HG03342 (cell line): ENCODE data around the gene NBAS.
"Not testable (repeated sequence)": the region's sequence is repeated elsewhere in the genome, so short reads cannot be mapped to it uniquely, and the experiment has no call there.

Source experiments
- ATAC-seq: cut with Tn5 transposase; IDR thresholded peaks from one replicate; pipeline ENCODE4 v1.9.1; 2021; ENCODE audit warnings: mild to moderate bottlenecking, moderate library complexity; ENCODE audit not compliant: unreplicated experiment

The NBAS gene

DNA sequence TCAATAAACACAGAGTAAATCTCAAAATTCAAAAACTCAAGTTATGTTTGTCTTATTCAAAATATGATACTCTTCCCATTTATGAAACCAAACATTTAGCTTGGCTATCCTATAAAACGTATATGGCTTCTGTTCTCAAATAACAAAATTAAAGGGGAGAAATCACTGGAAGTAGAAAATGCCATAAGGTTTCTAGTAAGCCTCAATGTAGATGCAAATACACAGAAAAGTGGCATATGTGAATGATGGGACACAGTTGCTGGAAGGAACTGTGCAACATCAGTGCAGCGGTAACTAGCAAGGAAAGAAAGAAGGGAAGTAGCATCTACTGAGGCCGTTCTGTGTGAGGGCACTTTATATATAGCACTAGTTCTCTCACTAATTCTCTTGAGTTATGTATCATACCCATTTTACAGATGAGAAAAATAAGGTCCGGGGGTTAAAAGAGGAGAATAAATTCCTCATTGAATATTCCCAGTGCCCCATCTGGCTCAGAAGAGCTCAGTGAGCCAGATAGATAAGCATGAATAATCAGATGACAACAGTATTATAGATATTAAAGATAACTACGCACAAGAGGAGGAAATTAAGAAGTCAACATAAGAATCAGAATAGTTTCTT is 27.2 kb downstream of the NBAS start:
- no peak for ATAC-seq

GRCh38 chr2:15532996-15533395 is 28.1 kb downstream of the NBAS start:
- no peak for ATAC-seq

- ATAC-seq = no peak
These were observed 29.9 kb downstream of the NBAS start for GRCh38 chr2:15531095-15531854.

DNA sequence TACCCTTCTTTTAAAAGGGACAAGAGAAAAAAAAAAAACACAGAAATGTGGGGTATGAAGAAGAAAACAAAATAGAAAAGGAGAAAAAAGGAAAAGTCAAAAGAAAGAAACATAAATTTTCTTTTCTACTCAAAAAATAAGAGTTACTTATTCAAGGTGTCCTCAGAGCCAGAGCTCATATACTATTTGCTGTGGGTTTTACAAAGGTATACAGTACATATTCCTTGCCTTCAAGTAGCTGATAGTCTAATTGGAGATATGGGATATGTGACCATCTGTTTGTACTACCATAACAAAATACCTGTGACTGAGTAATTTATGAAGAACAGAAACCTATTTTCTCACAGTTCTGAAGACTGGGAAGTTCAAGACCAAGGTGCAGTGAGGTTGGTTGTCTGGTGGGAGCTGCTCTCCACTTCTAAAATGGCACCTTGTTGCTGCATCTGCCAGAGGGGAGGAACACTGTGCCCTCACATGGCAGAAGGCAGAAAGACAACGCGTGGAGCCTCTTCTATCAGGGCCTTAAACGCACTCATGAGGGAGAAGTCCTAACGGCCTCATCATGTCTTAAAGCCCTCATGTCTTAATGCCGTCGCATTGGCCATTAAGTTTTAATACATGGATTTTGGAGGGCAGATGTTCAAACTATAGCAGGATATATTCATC is 33.9 kb downstream of the NBAS start:
- no peak for ATAC-seq

GRCh38 chr2:15521641-15522181 is 39.4 kb downstream of the NBAS start:
- no peak for ATAC-seq

- ATAC-seq = no peak
These were observed 40.8 kb downstream of the NBAS start for GRCh38 chr2:15520346-15520745.

DNA sequence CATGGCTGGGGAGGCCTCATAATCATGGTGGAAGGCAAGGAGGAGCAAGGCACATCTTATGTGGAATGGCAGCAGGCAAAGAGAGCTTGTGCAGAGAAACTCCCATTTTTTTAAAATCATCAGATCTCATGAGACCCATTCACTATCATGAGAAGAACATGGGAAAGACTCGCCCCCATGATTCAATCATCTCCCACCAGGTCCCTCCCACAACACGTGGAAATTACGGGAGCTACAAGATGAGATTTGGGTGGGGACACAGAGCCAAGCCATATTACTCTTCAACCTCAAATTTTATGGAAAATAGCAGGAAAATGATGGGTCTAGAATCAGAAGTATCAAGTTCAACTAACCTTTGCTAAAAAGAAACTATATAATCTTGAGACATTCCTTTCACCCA is 42.4 kb downstream of the NBAS start:
- not testable (repeated sequence) for ATAC-seq

DNA sequence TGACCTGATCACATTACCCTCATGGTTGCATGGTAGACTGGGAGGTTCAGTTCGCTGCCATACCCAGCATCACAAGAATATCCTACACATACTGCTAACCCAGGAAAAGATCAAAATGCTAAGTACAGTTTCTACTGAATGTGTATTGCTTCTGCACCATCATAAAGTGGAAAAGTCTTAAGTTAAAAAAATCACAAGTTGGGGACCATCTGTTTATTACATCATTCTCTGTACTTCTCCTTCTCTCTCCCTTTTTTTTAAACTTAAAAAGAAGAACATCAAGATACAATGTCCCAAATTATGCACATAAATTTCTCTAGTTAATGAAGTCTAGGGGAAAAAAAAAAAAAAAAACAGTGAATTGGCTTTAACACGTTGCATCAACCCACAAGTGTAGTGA is 43.3 kb downstream of the NBAS start:
- ATAC-seq = no peak

DNA sequence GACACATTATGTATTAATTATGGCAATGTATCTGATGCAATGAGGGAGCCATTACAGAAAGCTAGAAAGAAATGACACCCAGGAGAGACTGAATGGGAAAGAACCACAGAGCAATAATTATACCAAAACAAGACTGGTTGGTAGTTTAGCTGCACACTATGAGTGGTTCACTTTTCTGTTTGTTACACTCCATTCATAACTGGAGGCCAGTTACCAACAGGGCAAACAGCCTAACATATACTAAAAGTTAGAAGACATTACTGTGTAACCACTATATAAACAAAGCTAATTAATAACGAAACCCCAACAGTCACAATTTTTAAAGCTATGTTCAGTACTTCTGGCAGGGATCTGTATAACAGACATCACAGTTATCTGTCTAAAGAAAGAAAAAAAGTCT is 49.4 kb downstream of the NBAS start:
- ATAC-seq = no peak

GRCh38 chr2:15510552-15510951 is 50.6 kb downstream of the NBAS start:
- ATAC-seq = no peak

- ATAC-seq = no peak
These were observed 51.0 kb downstream of the NBAS start for GRCh38 chr2:15510131-15510530.

- no peak for ATAC-seq
These were observed 53.4 kb downstream of the NBAS start for GRCh38 chr2:15507697-15508096.

DNA sequence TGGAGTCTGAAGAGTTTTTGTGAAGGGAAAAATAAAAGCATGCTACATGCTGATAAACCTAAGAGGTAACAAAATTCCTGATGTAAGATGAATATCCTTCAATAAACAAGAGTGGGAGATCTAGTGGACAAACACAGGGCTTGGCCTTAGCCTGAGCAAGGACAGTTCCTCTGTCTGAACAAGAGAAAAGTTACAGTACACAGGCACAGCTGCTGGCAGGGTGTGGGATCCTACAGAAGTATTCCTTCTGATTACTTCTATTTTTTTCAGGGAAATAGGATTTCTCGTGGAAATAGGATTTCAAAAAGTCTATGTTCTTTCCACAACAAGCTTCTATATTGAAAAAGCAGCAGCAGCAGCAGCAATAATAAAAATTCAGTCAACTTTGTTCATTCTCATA is 54.1 kb downstream of the NBAS start:
- no peak for ATAC-seq

GRCh38 chr2:15506229-15506819 is 54.8 kb downstream of the NBAS start:
- ATAC-seq = no peak

DNA sequence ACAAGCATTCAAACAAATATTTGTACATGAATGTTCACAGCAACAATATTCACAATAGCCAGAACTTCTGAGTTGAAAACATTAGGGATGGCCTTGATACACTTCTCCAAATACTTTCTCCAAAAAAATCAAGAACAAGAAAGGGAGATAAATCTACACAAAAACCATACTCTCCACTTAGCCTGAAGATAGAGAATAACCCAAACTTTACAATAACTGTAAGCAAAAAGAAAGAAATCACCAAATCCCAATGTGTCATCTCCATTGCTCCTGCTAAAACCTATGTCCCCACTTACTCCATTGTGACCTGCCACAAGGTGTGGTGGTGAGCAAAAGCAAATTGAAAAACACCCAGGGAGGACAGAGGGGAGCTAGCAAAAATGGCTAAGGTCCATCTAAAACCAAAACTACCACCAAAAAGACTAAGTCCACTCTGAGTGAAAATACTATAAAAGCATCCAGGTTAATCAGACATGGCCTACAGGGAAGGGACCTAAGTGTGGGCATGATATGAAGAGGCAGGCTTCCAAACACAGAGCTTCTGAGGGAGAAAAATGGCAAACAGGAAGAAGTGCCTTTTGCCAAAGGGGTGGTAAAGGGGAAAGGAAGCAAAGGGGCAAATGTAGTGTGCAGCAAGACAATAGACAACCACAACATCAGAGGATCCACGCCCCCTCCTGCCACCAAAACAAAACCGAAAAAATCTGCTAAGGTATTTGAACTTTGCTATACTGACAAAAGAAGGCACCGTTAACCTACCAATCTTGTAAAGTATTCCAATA is 56.1 kb downstream of the NBAS start:
- ATAC-seq = no peak

DNA sequence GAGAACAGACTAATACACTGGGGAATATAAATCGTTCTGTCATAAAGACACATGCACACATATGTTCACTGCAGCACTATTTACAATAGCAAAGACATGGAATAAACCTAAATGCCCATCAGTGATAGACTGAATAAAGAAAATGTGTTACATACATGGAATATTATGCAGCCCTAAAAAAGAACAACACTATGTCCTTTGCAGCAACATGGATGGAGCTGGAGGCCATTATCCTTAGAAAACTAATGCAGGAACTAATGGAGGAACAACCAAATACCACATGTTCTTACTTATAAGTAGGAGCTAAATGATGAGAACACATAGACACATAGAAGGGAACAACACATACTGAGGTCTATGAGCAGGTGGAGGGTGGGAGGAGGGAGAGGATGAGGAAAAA is 61.9 kb downstream of the NBAS start:
- ATAC-seq = not testable (repeated sequence)

DNA sequence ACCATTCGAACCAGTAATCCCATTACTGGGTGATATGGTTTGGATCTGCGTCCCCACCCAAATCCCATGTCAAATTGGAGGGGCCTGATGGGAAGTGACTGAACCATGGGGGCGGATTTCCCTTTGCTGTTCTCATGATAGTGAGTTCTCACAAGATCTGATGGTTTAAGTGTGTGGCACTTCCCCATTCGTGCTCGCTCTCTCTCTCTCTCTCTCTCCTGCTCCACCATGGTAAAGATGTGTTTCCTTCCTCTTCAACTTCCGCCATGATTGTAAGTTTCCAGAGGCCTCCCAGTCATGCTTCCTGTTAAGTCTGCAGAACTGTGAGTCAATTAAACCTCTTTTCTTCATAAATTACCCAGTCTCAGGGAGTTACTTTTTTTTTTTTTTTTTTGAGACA is 62.6 kb downstream of the NBAS start:
- ATAC-seq = no peak

- no peak for ATAC-seq
These were observed 66.3 kb downstream of the NBAS start for GRCh38 chr2:15494877-15495276.

GRCh38 chr2:15492773-15493325 is 68.3 kb downstream of the NBAS start:
- no peak for ATAC-seq

GRCh38 chr2:15486770-15487169 is 74.4 kb downstream of the NBAS start:
- ATAC-seq = no peak
